Measurements from ENCODE around the gene GALE. TPM values are rescaled to one million over a fixed set of nuclear protein-coding genes. Genes with fewer than 3 reads are reported as not detected.

The GALE gene
- total and polyA plus RNA-seq, 2 of the 13 experiments (the other 11 are each of a cell fraction or from before 2014, with no cell fraction given), result 85.2 to 88.4 TPM

GRCh38 chr1:23809751-23810171 is 9.2 kb upstream of the GALE start (continued):
- TF ChIP-seq ZNF484 (CRISPR knock-in tag; IDR thresholded peaks at IDR 0.05; ENCODE audit: borderline replicate concordance, low read depth), result no peak
- TF ChIP-seq ZNF235 (CRISPR knock-in tag; IDR thresholded peaks at IDR 0.05; ENCODE audit: borderline replicate concordance), result no peak
- no peak for TF ChIP-seq PTBP1 (IDR thresholded peaks at IDR 0.05; ENCODE audit: low read depth, low read length, poor library complexity, severe bottlenecking)
- no peak for TF ChIP-seq AKAP8 (CRISPR knock-in tag; IDR thresholded peaks at IDR 0.05)
- TF ChIP-seq CREB3 (CRISPR knock-in tag; IDR thresholded peaks at IDR 0.05), result no peak
- no peak for TF ChIP-seq PHB2 (IDR thresholded peaks at IDR 0.05; ENCODE audit: partially characterized antibody)
- no peak for TF ChIP-seq SOX13 (IDR thresholded peaks at IDR 0.05)
- TF ChIP-seq SOX13 (CRISPR knock-in tag; conservative IDR thresholded peaks at IDR 0.05 in 1 of 2, IDR thresholded peaks at IDR 0.05 in 1 of 2), result peak in 1 of 2 experiments; percentile 19; a peak in 1 of 4 replicates
- no peak for TF ChIP-seq ZMYM2 (CRISPR knock-in tag; IDR thresholded peaks at IDR 0.05)
- TF ChIP-seq PCBP2 (optimal IDR thresholded peaks at IDR 0.05; ENCODE audit: low read depth, low read length, poor library complexity, severe bottlenecking), result no peak
- TF ChIP-seq, protein P1, sequence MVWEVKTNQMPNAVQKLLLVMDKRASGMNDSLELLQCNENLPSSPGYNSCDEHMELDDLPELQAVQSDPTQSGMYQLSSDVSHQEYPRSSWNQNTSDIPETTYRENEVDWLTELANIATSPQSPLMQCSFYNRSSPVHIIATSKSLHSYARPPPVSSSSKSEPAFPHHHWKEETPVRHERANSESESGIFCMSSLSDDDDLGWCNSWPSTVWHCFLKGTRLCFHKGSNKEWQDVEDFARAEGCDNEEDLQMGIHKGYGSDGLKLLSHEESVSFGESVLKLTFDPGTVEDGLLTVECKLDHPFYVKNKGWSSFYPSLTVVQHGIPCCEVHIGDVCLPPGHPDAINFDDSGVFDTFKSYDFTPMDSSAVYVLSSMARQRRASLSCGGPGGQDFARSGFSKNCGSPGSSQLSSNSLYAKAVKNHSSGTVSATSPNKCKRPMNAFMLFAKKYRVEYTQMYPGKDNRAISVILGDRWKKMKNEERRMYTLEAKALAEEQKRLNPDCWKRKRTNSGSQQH (CRISPR knock-in tag; IDR thresholded peaks at IDR 0.05; ENCODE audit: low read depth), result no peak
- no peak for TF ChIP-seq PHF8 (CRISPR knock-in tag; IDR thresholded peaks at IDR 0.05)
- no peak for TF ChIP-seq TRIM22 (IDR thresholded peaks at IDR 0.05)
- TF ChIP-seq, protein P2, sequence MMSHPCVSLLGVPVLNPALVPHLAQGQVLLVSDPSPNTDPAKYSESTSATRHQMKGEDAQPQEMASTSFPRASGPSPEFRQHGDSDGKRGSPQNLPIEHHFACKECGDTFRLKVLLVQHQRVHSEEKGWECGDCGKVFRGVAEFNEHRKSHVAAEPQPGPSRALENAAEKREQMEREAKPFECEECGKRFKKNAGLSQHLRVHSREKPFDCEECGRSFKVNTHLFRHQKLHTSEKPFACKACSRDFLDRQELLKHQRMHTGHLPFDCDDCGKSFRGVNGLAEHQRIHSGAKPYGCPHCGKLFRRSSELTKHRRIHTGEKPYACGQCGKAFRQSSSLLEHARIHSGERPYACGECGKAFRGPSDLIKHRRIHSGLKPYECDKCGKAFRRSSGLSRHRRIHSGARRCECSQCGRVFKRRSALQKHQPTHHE (CRISPR knock-in tag; IDR thresholded peaks at IDR 0.05; ENCODE audit: borderline replicate concordance), result no peak
- TF ChIP-seq KDM1A (CRISPR knock-in tag; IDR thresholded peaks at IDR 0.05), result no peak
- TF ChIP-seq SRF (IDR thresholded peaks at IDR 0.05; ENCODE audit: low read depth, low read length), result no peak
- TF ChIP-seq SP4 (CRISPR knock-in tag; IDR thresholded peaks at IDR 0.05), result no peak
- TF ChIP-seq, protein P3, sequence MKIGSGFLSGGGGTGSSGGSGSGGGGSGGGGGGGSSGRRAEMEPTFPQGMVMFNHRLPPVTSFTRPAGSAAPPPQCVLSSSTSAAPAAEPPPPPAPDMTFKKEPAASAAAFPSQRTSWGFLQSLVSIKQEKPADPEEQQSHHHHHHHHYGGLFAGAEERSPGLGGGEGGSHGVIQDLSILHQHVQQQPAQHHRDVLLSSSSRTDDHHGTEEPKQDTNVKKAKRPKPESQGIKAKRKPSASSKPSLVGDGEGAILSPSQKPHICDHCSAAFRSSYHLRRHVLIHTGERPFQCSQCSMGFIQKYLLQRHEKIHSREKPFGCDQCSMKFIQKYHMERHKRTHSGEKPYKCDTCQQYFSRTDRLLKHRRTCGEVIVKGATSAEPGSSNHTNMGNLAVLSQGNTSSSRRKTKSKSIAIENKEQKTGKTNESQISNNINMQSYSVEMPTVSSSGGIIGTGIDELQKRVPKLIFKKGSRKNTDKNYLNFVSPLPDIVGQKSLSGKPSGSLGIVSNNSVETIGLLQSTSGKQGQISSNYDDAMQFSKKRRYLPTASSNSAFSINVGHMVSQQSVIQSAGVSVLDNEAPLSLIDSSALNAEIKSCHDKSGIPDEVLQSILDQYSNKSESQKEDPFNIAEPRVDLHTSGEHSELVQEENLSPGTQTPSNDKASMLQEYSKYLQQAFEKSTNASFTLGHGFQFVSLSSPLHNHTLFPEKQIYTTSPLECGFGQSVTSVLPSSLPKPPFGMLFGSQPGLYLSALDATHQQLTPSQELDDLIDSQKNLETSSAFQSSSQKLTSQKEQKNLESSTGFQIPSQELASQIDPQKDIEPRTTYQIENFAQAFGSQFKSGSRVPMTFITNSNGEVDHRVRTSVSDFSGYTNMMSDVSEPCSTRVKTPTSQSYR (CRISPR knock-in tag; IDR thresholded peaks at IDR 0.05; ENCODE audit: borderline replicate concordance), result no peak
- no peak for TF ChIP-seq SP2 (CRISPR knock-in tag; IDR thresholded peaks at IDR 0.05)
- TF ChIP-seq, protein P4, sequence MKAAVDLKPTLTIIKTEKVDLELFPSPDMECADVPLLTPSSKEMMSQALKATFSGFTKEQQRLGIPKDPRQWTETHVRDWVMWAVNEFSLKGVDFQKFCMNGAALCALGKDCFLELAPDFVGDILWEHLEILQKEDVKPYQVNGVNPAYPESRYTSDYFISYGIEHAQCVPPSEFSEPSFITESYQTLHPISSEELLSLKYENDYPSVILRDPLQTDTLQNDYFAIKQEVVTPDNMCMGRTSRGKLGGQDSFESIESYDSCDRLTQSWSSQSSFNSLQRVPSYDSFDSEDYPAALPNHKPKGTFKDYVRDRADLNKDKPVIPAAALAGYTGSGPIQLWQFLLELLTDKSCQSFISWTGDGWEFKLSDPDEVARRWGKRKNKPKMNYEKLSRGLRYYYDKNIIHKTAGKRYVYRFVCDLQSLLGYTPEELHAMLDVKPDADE (CRISPR knock-in tag; IDR thresholded peaks at IDR 0.05), result no peak
- TF ChIP-seq ZFP36L1 (CRISPR knock-in tag; IDR thresholded peaks at IDR 0.05), result no peak
